ENCODE measurements around the gene ENTPD8.

GRCh38 chr9:137470785-137471184, 29.6 kb upstream of the ENTPD8 start:
- TF ChIP-seq CTCF (IDR thresholded peaks at IDR 0.05; ENCODE audit: poor library complexity) = no peak
- no peak for TF ChIP-seq EZH2 (IDR thresholded peaks at IDR 0.05; ENCODE audit: borderline replicate concordance)
- TF ChIP-seq EZH2phosphoT487 (IDR thresholded peaks at IDR 0.05; ENCODE audit: low read depth, severe bottlenecking, unreplicated experiment) = no peak

Data from hepatocyte (in vitro differentiated cells).